GM23338 (cell line): Measurements from ENCODE around the gene ENPP1.

ENCODE experiments used
- CREB1 ChIP-seq: fragments of 250-450 bp; sonication (Bioruptor Pico); IDR thresholded peaks from 2 replicates; pipeline ENCODE4 v1.5.0; 2020; ENCODE audit warnings: low read depth, mild to moderate bottlenecking, moderate library complexity
- CTCF ChIP-seq, 2 experiments: fragments of 200-600 bp in 1 of 2; sonication (generic) in 1 of 2; conservative IDR thresholded peaks; 2 replicates each; pipeline versions ENCODE4 v1.5.1 to v1.6.1; 2016 to 2017; ENCODE audit warnings: antibody characterized with exemption in 2 of 2, low read depth in 2 of 2, mild to moderate bottlenecking in 2 of 2, moderate library complexity in 1 of 2
- ETS1 ChIP-seq: IDR thresholded peaks from 2 replicates; pipeline ENCODE4 v1.6.1; 2016; ENCODE audit warnings: antibody characterized with exemption
- EZH2 ChIP-seq: fragments of 200-600 bp; sonication (generic); IDR thresholded peaks from one replicate; pipeline ENCODE4 v1.8.0; 2017; ENCODE audit warnings: antibody characterized with exemption, mild to moderate bottlenecking, low read depth; ENCODE audit not compliant: unreplicated experiment
- EZH2phosphoT487 ChIP-seq: fragments of 200-600 bp; sonication (generic); IDR thresholded peaks from one replicate; pipeline ENCODE4 v1.8.1; 2018; ENCODE audit warnings: antibody characterized with exemption; ENCODE audit not compliant: unreplicated experiment
- JUNB ChIP-seq: IDR thresholded peaks from one replicate; pipeline ENCODE4 v1.6.1; 2016; ENCODE audit warnings: antibody characterized with exemption; ENCODE audit not compliant: unreplicated experiment
- NANOG ChIP-seq: IDR thresholded peaks from 2 replicates; pipeline ENCODE4 v1.6.1; 2016; ENCODE audit warnings: antibody characterized with exemption, borderline replicate concordance
- POLR2AphosphoS5 ChIP-seq: IDR thresholded peaks from 2 replicates; pipeline ENCODE4 v1.6.1; 2016; ENCODE audit warnings: antibody characterized with exemption, low read depth
- REST ChIP-seq: IDR thresholded peaks from one replicate; pipeline ENCODE4 v1.6.1; 2018; ENCODE audit warnings: antibody characterized with exemption; ENCODE audit not compliant: unreplicated experiment
- STAT1 ChIP-seq: IDR thresholded peaks from one replicate; pipeline ENCODE4 v1.6.1; 2016; ENCODE audit warnings: antibody characterized with exemption; ENCODE audit not compliant: unreplicated experiment
- ZNF114 ChIP-seq: fragments of 250-450 bp; sonication (Bioruptor Pico); IDR thresholded peaks from 2 replicates; pipeline ENCODE4 v1.5.0; 2020; ENCODE audit warnings: mild to moderate bottlenecking, moderate library complexity
- ZNF331 ChIP-seq: fragments of 250-450 bp; sonication (Bioruptor Pico); IDR thresholded peaks from 2 replicates; pipeline ENCODE4 v1.5.0; 2020; ENCODE audit warnings: low read depth, mild to moderate bottlenecking, moderate library complexity
- ZNF462 ChIP-seq: fragments of 250-450 bp; sonication (Bioruptor Pico); IDR thresholded peaks from 2 replicates; pipeline ENCODE4 v1.5.0; 2020; ENCODE audit warnings: mild to moderate bottlenecking, moderate library complexity

GRCh38 chr6:131929264-131929663 is 121.4 kb downstream of the ENPP1 start:
- TF ChIP-seq EZH2 (no peak), POLR2AphosphoS5 (no peak), CTCF (conservative IDR thresholded peaks at IDR 0.05; ENCODE audit: low read depth in 2 of 2) (peak; percentile 72 to 79), CREB1 (CRISPR knock-in tag) (no peak), REST (no peak), ETS1 (no peak), EZH2phosphoT487 (no peak), ZNF462 (CRISPR knock-in tag) (no peak), STAT1 (no peak), JUNB (no peak), NANOG (no peak), ZNF114 (no peak), ZNF331 (CRISPR knock-in tag) (no peak)
